SJCRH30 (cell line): ENCODE measurements around the gene HOXC11. TPM values are rescaled to one million over a fixed set of nuclear protein-coding genes. Genes with fewer than 3 reads are reported as not detected.

Source experiments
- DNase-seq, 2 experiments: peaks; one replicate each; pipeline ENCODE4 v3.0.0-alpha.2; 2015 to 2020
- H3K27ac ChIP-seq: fragments of 250-450 bp; sonication (Bioruptor Pico); 2 replicates; pipeline ENCODE4 v1.5.1; 2020; ENCODE audit warnings: mild to moderate bottlenecking, moderate library complexity
- H3K27me3 ChIP-seq: fragments of 250-450 bp; sonication (Bioruptor Pico); 2 replicates; pipeline ENCODE4 v1.5.1; 2020; ENCODE audit warnings: mild to moderate bottlenecking, moderate library complexity
- H3K36me3 ChIP-seq: fragments of 250-450 bp; sonication (Bioruptor Pico); 2 replicates; pipeline ENCODE4 v1.5.1; 2020; ENCODE audit warnings: mild to moderate bottlenecking, moderate library complexity
- H3K4me1 ChIP-seq: fragments of 250-450 bp; sonication (Bioruptor Pico); 2 replicates; pipeline ENCODE4 v1.5.1; 2020; ENCODE audit warnings: mild to moderate bottlenecking, moderate library complexity
- H3K4me3 ChIP-seq: fragments of 250-450 bp; sonication (Bioruptor Pico); 2 replicates; pipeline ENCODE4 v1.5.1; 2020; ENCODE audit warnings: mild to moderate bottlenecking, moderate library complexity
- H3K9me3 ChIP-seq: fragments of 250-450 bp; sonication (Bioruptor Pico); replicated peaks from 2 replicates; pipeline ENCODE4 v1.5.1; 2020; ENCODE audit warnings: mild to moderate bottlenecking, moderate library complexity
- total RNA-seq: library from RNA; depleted of rRNA; stranded (reverse); fragments of >200 nt; shearing (Covaris generic); gene quantifications from 2 replicates; pipeline ENCODE4 v1.2.3, GENCODE V29; 2014

Gene HOXC11
- total RNA-seq, 1 experiment from 2014 or later: 1.1 TPM

GRCh38 chr12:53950789-53951576 is 21.9 kb upstream of the HOXC11 start:
- no peak overlapping the region for H3K4me3 ChIP-seq
- no peak overlapping the region for H3K27ac ChIP-seq
- H3K36me3 ChIP-seq: no peaks in the 10 kb centered on the region
- no peaks in the 10 kb centered on the region for H3K4me1 ChIP-seq
- DNase-seq: no peak
- H3K27me3 ChIP-seq: peaks cover 12% of the 10 kb centered on the region
- H3K9me3 ChIP-seq: no peaks in the 10 kb centered on the region

- Histone ChIP-seq H3K27me3 (peaks cover 12% of the 10 kb centered on the region), H3K27ac (no peak overlapping the region), H3K9me3 (no peaks in the 10 kb centered on the region), H3K36me3 (no peaks in the 10 kb centered on the region), H3K4me1 (no peaks in the 10 kb centered on the region), H3K4me3 (no peak overlapping the region)
- no peak for DNase-seq
Measured at GRCh38 chr12:53951577-53952334, 21.2 kb upstream of the HOXC11 start.

- Histone ChIP-seq H3K9me3 (no peaks in the 10 kb centered on the region), H3K4me1 (no peaks in the 10 kb centered on the region), H3K36me3 (no peaks in the 10 kb centered on the region), H3K4me3 (no peak overlapping the region), H3K27me3 (peaks cover 12% of the 10 kb centered on the region), H3K27ac (no peak overlapping the region)
- DNase-seq: no peak
Measured at GRCh38 chr12:53952335-53952694, 20.6 kb upstream of the HOXC11 start.

GRCh38 chr12:53952871-53953734 is 19.8 kb upstream of the HOXC11 start:
- no peaks in the 10 kb centered on the region for H3K4me1 ChIP-seq
- no peak overlapping the region for H3K4me3 ChIP-seq
- H3K27ac ChIP-seq: no peak overlapping the region
- no peak for DNase-seq
- H3K27me3 ChIP-seq: peaks cover 12% of the 10 kb centered on the region
- no peaks in the 10 kb centered on the region for H3K9me3 ChIP-seq
- no peaks in the 10 kb centered on the region for H3K36me3 ChIP-seq

GRCh38 chr12:53953831-53954693 is 18.9 kb upstream of the HOXC11 start:
- Histone ChIP-seq H3K4me3 (no peak overlapping the region), H3K27ac (no peak overlapping the region), H3K27me3 (peaks cover 12% of the 10 kb centered on the region), H3K4me1 (no peaks in the 10 kb centered on the region), H3K9me3 (no peaks in the 10 kb centered on the region), H3K36me3 (no peaks in the 10 kb centered on the region)
- no peak for DNase-seq

- no peaks in the 10 kb centered on the region for H3K4me1 ChIP-seq
- H3K9me3 ChIP-seq: no peaks in the 10 kb centered on the region
- no peaks in the 10 kb centered on the region for H3K36me3 ChIP-seq
- no peak for DNase-seq
- H3K4me3 ChIP-seq: no peak within 1 kb of the TSS
- no peak within 1 kb of the TSS for H3K27ac ChIP-seq
- peaks cover 12% of the 10 kb centered on the region for H3K27me3 ChIP-seq
Measured at GRCh38 chr12:53954694-53955035, 18.3 kb upstream of the HOXC11 start, which contains the start of gene HOXC12. Gene HOXC12, plus strand, starts transcription at chr12:53954903. Its CDS starts 27 bp downstream, at chr12:53954930.

GRCh38 chr12:53955036-53955775 is 17.7 kb upstream of the HOXC11 start:
- H3K4me1 ChIP-seq: no peaks in the 10 kb centered on the region
- H3K9me3 ChIP-seq: no peaks in the 10 kb centered on the region
- no peak overlapping the region for H3K27ac ChIP-seq
- no peaks in the 10 kb centered on the region for H3K36me3 ChIP-seq
- H3K27me3 ChIP-seq: peaks cover 12% of the 10 kb centered on the region
- no peak overlapping the region for H3K4me3 ChIP-seq
- DNase-seq: no peak

GRCh38 chr12:53955776-53956250 is 17.1 kb upstream of the HOXC11 start:
- Histone ChIP-seq H3K4me3 (no peak overlapping the region), H3K36me3 (no peaks in the 10 kb centered on the region), H3K27me3 (peaks cover 10% of the 10 kb centered on the region), H3K27ac (no peak overlapping the region), H3K4me1 (no peaks in the 10 kb centered on the region), H3K9me3 (no peaks in the 10 kb centered on the region)
- DNase-seq: no peak

GRCh38 chr12:53956251-53956887 is 16.6 kb upstream of the HOXC11 start:
- Histone ChIP-seq H3K4me1 (no peaks in the 10 kb centered on the region), H3K9me3 (no peaks in the 10 kb centered on the region), H3K4me3 (no peak overlapping the region), H3K27me3 (peaks cover 9% of the 10 kb centered on the region), H3K27ac (no peak overlapping the region), H3K36me3 (no peaks in the 10 kb centered on the region)
- DNase-seq: no peak

- no peak overlapping the region for H3K4me3 ChIP-seq
- no peaks in the 10 kb centered on the region for H3K9me3 ChIP-seq
- H3K36me3 ChIP-seq: no peaks in the 10 kb centered on the region
- H3K4me1 ChIP-seq: no peaks in the 10 kb centered on the region
- no peak overlapping the region for H3K27ac ChIP-seq
- no peak for DNase-seq
- peaks cover 9% of the 10 kb centered on the region for H3K27me3 ChIP-seq
Measured at GRCh38 chr12:53956914-53957536, 15.9 kb upstream of the HOXC11 start.

- H3K4me3 ChIP-seq: no peak overlapping the region
- no peak for DNase-seq
- no peaks in the 10 kb centered on the region for H3K36me3 ChIP-seq
- H3K4me1 ChIP-seq: no peaks in the 10 kb centered on the region
- no peak overlapping the region for H3K27ac ChIP-seq
- H3K27me3 ChIP-seq: peaks cover 3% of the 10 kb centered on the region; the same call in 1 of the 2 replicates
- no peaks in the 10 kb centered on the region for H3K9me3 ChIP-seq
Measured at GRCh38 chr12:53958128-53958527, 14.8 kb upstream of the HOXC11 start.

GRCh38 chr12:53959314-53959713 is 13.6 kb upstream of the HOXC11 start:
- H3K4me3 ChIP-seq: no peak overlapping the region
- no peak for DNase-seq
- no peaks in the 10 kb centered on the region for H3K27me3 ChIP-seq
- no peaks in the 10 kb centered on the region for H3K9me3 ChIP-seq
- no peak overlapping the region for H3K27ac ChIP-seq
- no peaks in the 10 kb centered on the region for H3K4me1 ChIP-seq
- H3K36me3 ChIP-seq: no peaks in the 10 kb centered on the region
